Trophoblast cell (in vitro differentiated cells and primary cell): Measurements from ENCODE around the gene ST7.

Experiments used
- DNase-seq, 2 donors: peaks; one replicate each; pipeline ENCODE4 v3.0.0-alpha.2; 2016
- H2AFZ ChIP-seq: 2 replicates; pipeline ENCODE4 v1.6.1; 2013; ENCODE audit warnings: low read length, moderate library complexity, mild to moderate bottlenecking; ENCODE audit not compliant: insufficient read depth, poor library complexity
- H2AK5ac ChIP-seq: 2 replicates; pipeline ENCODE4 v1.6.1; 2013; ENCODE audit warnings: mild to moderate bottlenecking, low read length
- H2BK120ac ChIP-seq: 2 replicates; pipeline ENCODE4 v1.6.1; 2013; ENCODE audit warnings: low read length, mild to moderate bottlenecking, moderate library complexity; ENCODE audit not compliant: insufficient read depth, poor library complexity
- H2BK12ac ChIP-seq: 2 replicates; pipeline ENCODE4 v1.6.1; 2013; ENCODE audit warnings: mild to moderate bottlenecking, low read length, moderate library complexity
- H2BK5ac ChIP-seq: 2 replicates; pipeline ENCODE4 v1.6.1; 2013; ENCODE audit warnings: low read length, low read depth, moderate library complexity, mild to moderate bottlenecking; ENCODE audit not compliant: poor library complexity
- H3K14ac ChIP-seq: 2 replicates; pipeline ENCODE4 v1.6.1; 2013; ENCODE audit warnings: mild to moderate bottlenecking, low read length
- H3K18ac ChIP-seq: 2 replicates; pipeline ENCODE4 v1.6.1; 2013; ENCODE audit warnings: mild to moderate bottlenecking, low read length
- H3K23ac ChIP-seq: 2 replicates; pipeline ENCODE4 v1.6.1; 2013; ENCODE audit warnings: low read length
- H3K27ac ChIP-seq: 2 replicates; pipeline ENCODE4 v1.5.1; 2013; ENCODE audit warnings: low read depth, mild to moderate bottlenecking, inconsistent platforms, low read length, moderate library complexity
- H3K27me3 ChIP-seq: 2 replicates; pipeline ENCODE4 v1.6.1; 2013; ENCODE audit warnings: inconsistent platforms, mild to moderate bottlenecking, low read length, moderate library complexity; ENCODE audit not compliant: insufficient read depth
- H3K36me3 ChIP-seq, 2 experiments: 1 replicate in 1 of 2; 2 replicates in 1 of 2; pipeline ENCODE4 v1.6.1; 2013; ENCODE audit warnings: low read length in 2 of 2, mild to moderate bottlenecking in 2 of 2, moderate library complexity in 1 of 2; ENCODE audit not compliant: insufficient read depth in 2 of 2, control insufficient read depth in 1 of 2
- H3K4ac ChIP-seq: 2 replicates; pipeline ENCODE4 v1.6.1; 2013; ENCODE audit warnings: low read depth, mild to moderate bottlenecking, low read length, moderate library complexity
- H3K4me1 ChIP-seq, 2 experiments: 1 replicate in 1 of 2; 2 replicates in 1 of 2; pipeline ENCODE4 v1.6.1; 2013; ENCODE audit warnings: low read length in 2 of 2, mild to moderate bottlenecking in 2 of 2, moderate library complexity in 1 of 2; ENCODE audit not compliant: insufficient read depth in 2 of 2, control insufficient read depth in 1 of 2
- H3K4me2 ChIP-seq: 2 replicates; pipeline ENCODE4 v1.6.1; 2013; ENCODE audit warnings: inconsistent platforms, mild to moderate bottlenecking, low read length, moderate library complexity
- H3K4me3 ChIP-seq: 2 replicates; pipeline ENCODE4 v1.5.1; 2013; ENCODE audit warnings: mild to moderate bottlenecking, low read depth, low read length, inconsistent platforms
- H3K79me1 ChIP-seq: one replicate; pipeline ENCODE4 v1.6.1; 2013; ENCODE audit warnings: low read length
- H3K79me2 ChIP-seq: 2 replicates; pipeline ENCODE4 v1.6.1; 2013; ENCODE audit warnings: low read length, mild to moderate bottlenecking; ENCODE audit not compliant: control insufficient read depth, insufficient read depth, poor library complexity
- H3K9ac ChIP-seq: 2 replicates; pipeline ENCODE4 v1.6.1; 2013; ENCODE audit warnings: mild to moderate bottlenecking, low read length
- H3K9me3 ChIP-seq: 2 replicates; pipeline ENCODE4 v1.6.1; 2013; ENCODE audit warnings: low read depth, mild to moderate bottlenecking, control low read depth, inconsistent platforms, low read length; ENCODE audit not compliant: insufficient read depth
- H4K12ac ChIP-seq: 2 replicates; pipeline ENCODE4 v1.6.1; 2013; ENCODE audit warnings: low read depth, mild to moderate bottlenecking, low read length, moderate library complexity
- H4K8ac ChIP-seq: 2 replicates; pipeline ENCODE4 v1.6.1; 2013; ENCODE audit warnings: low read depth, mild to moderate bottlenecking, low read length, moderate library complexity
- H4K91ac ChIP-seq: one replicate; pipeline ENCODE4 v1.6.1; 2013; ENCODE audit warnings: low read depth, mild to moderate bottlenecking, low read length, moderate library complexity
- WGBS: extraction: QIAGEN DNeasy Blood & Tissue Kit; methylation state at CpG from one replicate; pipeline ENCODE4 v1.1.7; 2013; ENCODE audit warnings: missing lambda C conversion rate; ENCODE audit not compliant: insufficient read length, insufficient coverage; ENCODE audit errors: extremely low coverage; 5-methylcytosine and 5-hydroxymethylcytosine counted together

The ST7 gene

GRCh38 chr7:117014673-117015133, 61.4 kb downstream of the ST7 start:
- Histone ChIP-seq H3K4ac (no peak overlapping the region), H3K36me3 (no peaks in the 10 kb centered on the region), H2AFZ (no peak overlapping the region), H3K23ac (no peak overlapping the region), H3K18ac (no peak overlapping the region), H3K4me3 (no peak overlapping the region), H3K14ac (no peak overlapping the region), H2BK120ac (no peak overlapping the region), H4K8ac (no peak overlapping the region), H4K12ac (no peak overlapping the region), H2BK5ac (no peak overlapping the region), H3K4me1 (no peaks in the 10 kb centered on the region), H3K79me1 (no peaks in the 10 kb centered on the region), H4K91ac (no peak overlapping the region), H2BK12ac (no peak overlapping the region), H3K27me3 (no peaks in the 10 kb centered on the region), H3K9ac (no peak overlapping the region), H3K9me3 (no peaks in the 10 kb centered on the region), H3K79me2 (no peaks in the 10 kb centered on the region), H3K4me2 (no peak overlapping the region), H2AK5ac (no peak overlapping the region), H3K27ac (no peak overlapping the region)
- WGBS, result no CpG with 5 or more reads among the region's 6 CpGs
- no peak for DNase-seq

- no peak for DNase-seq
- Histone ChIP-seq H3K4me1 (no peaks in the 10 kb centered on the region), H3K27me3 (no peaks in the 10 kb centered on the region), H3K27ac (no peak overlapping the region), H3K79me2 (no peaks in the 10 kb centered on the region), H4K91ac (no peak overlapping the region), H3K14ac (no peak overlapping the region), H3K9me3 (no peaks in the 10 kb centered on the region), H3K4ac (no peak overlapping the region), H2AK5ac (no peak overlapping the region), H2BK5ac (no peak overlapping the region), H3K36me3 (no peaks in the 10 kb centered on the region), H3K79me1 (no peaks in the 10 kb centered on the region), H3K18ac (no peak overlapping the region), H2BK12ac (no peak overlapping the region), H3K9ac (no peak overlapping the region), H2BK120ac (no peak overlapping the region), H3K23ac (no peak overlapping the region), H3K4me2 (no peak overlapping the region), H2AFZ (no peak overlapping the region), H4K8ac (no peak overlapping the region), H4K12ac (no peak overlapping the region), H3K4me3 (no peak overlapping the region)
- no CpG with 5 or more reads among the region's 4 CpGs for WGBS
These were observed 62.2 kb downstream of the ST7 start for GRCh38 chr7:117015258-117016184.

DNA sequence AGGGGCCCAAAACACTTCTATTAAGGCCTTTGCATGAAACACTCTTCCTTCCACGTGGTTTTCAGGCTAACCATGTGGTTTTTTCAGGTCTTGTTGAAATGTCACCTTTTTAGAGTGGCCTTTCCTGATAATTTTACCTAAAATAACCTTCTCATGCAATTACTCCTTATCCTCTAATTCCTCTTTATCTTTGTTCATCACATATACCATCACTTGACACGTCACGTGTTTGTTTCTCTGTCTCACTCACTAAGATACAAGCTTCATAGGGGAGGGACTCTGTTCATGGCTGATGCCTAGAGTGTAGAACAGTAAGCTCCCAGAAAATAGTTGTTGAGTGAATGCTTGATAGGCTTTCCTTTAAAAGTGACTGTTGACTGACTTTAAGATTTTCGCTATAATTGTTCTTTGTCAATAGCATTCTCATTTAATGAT, 63.7 kb downstream of the ST7 start:
- H2BK5ac ChIP-seq, result no peak overlapping the region
- no peak overlapping the region for H3K4me2 ChIP-seq
- H2AFZ ChIP-seq, result no peak overlapping the region
- no peak overlapping the region for H2AK5ac ChIP-seq
- H3K4ac ChIP-seq, result no peak overlapping the region
- DNase-seq, result no peak
- no peaks in the 10 kb centered on the region for H3K4me1 ChIP-seq
- no peaks in the 10 kb centered on the region for H3K27me3 ChIP-seq
- H4K91ac ChIP-seq, result no peak overlapping the region
- no peaks in the 10 kb centered on the region for H3K9me3 ChIP-seq
- no peak overlapping the region for H2BK12ac ChIP-seq
- no peak overlapping the region for H3K18ac ChIP-seq
- H4K8ac ChIP-seq, result no peak overlapping the region
- H3K4me3 ChIP-seq, result no peak overlapping the region
- no peak overlapping the region for H3K9ac ChIP-seq
- H2BK120ac ChIP-seq, result no peak overlapping the region
- no peaks in the 10 kb centered on the region for H3K79me2 ChIP-seq
- no peak overlapping the region for H3K27ac ChIP-seq
- WGBS, result no CpG with 5 or more reads among the region's 4 CpGs
- no peak overlapping the region for H3K23ac ChIP-seq
- H4K12ac ChIP-seq, result no peak overlapping the region
- H3K14ac ChIP-seq, result no peak overlapping the region
- H3K79me1 ChIP-seq, result no peaks in the 10 kb centered on the region
- H3K36me3 ChIP-seq, result no peaks in the 10 kb centered on the region

GRCh38 chr7:117017702-117018266, 64.5 kb downstream of the ST7 start:
- no peak for DNase-seq
- Histone ChIP-seq H3K4me1 (no peaks in the 10 kb centered on the region), H3K18ac (no peak overlapping the region), H2BK5ac (no peak overlapping the region), H3K4me2 (no peak overlapping the region), H3K23ac (no peak overlapping the region), H3K27ac (no peak overlapping the region), H4K8ac (no peak overlapping the region), H2BK12ac (no peak overlapping the region), H2AK5ac (no peak overlapping the region), H3K4me3 (no peak overlapping the region), H4K12ac (no peak overlapping the region), H3K36me3 (no peaks in the 10 kb centered on the region), H2BK120ac (no peak overlapping the region), H2AFZ (no peak overlapping the region), H3K79me1 (no peaks in the 10 kb centered on the region), H3K9me3 (no peaks in the 10 kb centered on the region), H3K79me2 (no peaks in the 10 kb centered on the region), H3K14ac (no peak overlapping the region), H3K9ac (no peak overlapping the region), H3K27me3 (no peaks in the 10 kb centered on the region), H3K4ac (no peak overlapping the region), H4K91ac (no peak overlapping the region)
- WGBS, result no CpG with 5 or more reads among the region's 4 CpGs
